HFFc6 (cell line): Measurements from ENCODE around the gene UGT1A1. TPM values are rescaled to one million over a fixed set of nuclear protein-coding genes. Genes with fewer than 3 reads are reported as not detected.

Experiments used
- DNase-seq: peaks from one replicate; pipeline ENCODE4 v3.0.0-alpha.2; 2018
- H3K27ac Mint-ChIP-seq: 2 replicates; pipeline ENCODE4 v1.8.0; 2020; ENCODE audit warnings: mild to moderate bottlenecking, mixed read lengths
- H3K27me3 Mint-ChIP-seq: 2 replicates; pipeline ENCODE4 v1.8.0; 2021; ENCODE audit warnings: mild to moderate bottlenecking, moderate library complexity, mixed read lengths; ENCODE audit not compliant: insufficient read depth
- H3K36me3 Mint-ChIP-seq: 2 replicates; pipeline ENCODE4 v1.8.0; 2021; ENCODE audit warnings: low read depth, mixed read lengths
- H3K4me1 Mint-ChIP-seq: 2 replicates; pipeline ENCODE4 v1.8.0; 2020; ENCODE audit warnings: low read depth, mixed read lengths
- H3K4me3 Mint-ChIP-seq: 2 replicates; pipeline ENCODE4 v1.8.0; 2020; ENCODE audit warnings: mild to moderate bottlenecking, moderate library complexity, mixed read lengths
- H3K9me3 Mint-ChIP-seq: 2 replicates; pipeline ENCODE4 v1.8.0; 2020; ENCODE audit warnings: mild to moderate bottlenecking, mixed read lengths
- CTCF ChIP-seq: fragments of 200-600 bp; sonication (generic); IDR thresholded peaks from 2 replicates; pipeline ENCODE4 v1.5.0; 2021; ENCODE audit warnings: antibody characterized with exemption, mild to moderate bottlenecking
- total RNA-seq, 6 experiments: library from RNA; stranded (reverse); fragmentation: NEBNext Ultra II Directional; extraction: Animal tissue kit (Norgen Biotek cat#: 25700); gene quantifications; 2 replicates in 1 of 6; 3 replicates in 5 of 6; pipeline ENCODE4 v1.2.3, GENCODE V29; 2021

UGT1A1 gene
- total RNA-seq, 6 experiments from 2014 or later: not detected

- Mint-ChIP-seq H3K4me1 (no peaks in the 10 kb centered on the region), H3K36me3 (no peaks in the 10 kb centered on the region; the same call in 1 of the 2 replicates), H3K4me3 (no peak overlapping the region), H3K9me3 (peaks cover 3% of the 10 kb centered on the region; the same call in 1 of the 2 replicates), H3K27me3 (peaks cover 9% of the 10 kb centered on the region), H3K27ac (no peak overlapping the region)
- TF ChIP-seq CTCF: no peak
- DNase-seq: no peak
Observed at GRCh38 chr2:233799716-233800115, 39.6 kb downstream of the UGT1A1 start.

GRCh38 chr2:233800208-233800607, 40.1 kb downstream of the UGT1A1 start:
- Mint-ChIP-seq H3K4me1 (no peaks in the 10 kb centered on the region), H3K4me3 (no peak overlapping the region), H3K36me3 (no peaks in the 10 kb centered on the region)

GRCh38 chr2:233801357-233802131, 41.5 kb downstream of the UGT1A1 start:
- H3K27ac Mint-ChIP-seq: no peak overlapping the region
- H3K27me3 Mint-ChIP-seq: peaks cover 13% of the 10 kb centered on the region
- no peaks in the 10 kb centered on the region for H3K36me3 Mint-ChIP-seq
- no peak for TF ChIP-seq CTCF
- no peaks in the 10 kb centered on the region; the same call in 1 of the 2 replicates for H3K9me3 Mint-ChIP-seq
- DNase-seq: no peak
- H3K4me3 Mint-ChIP-seq: no peak overlapping the region
- H3K4me1 Mint-ChIP-seq: no peaks in the 10 kb centered on the region

More at GRCh38 chr2:233800208-233800607, 40.1 kb downstream of the UGT1A1 start:
- Mint-ChIP-seq H3K27me3 (peaks cover 13% of the 10 kb centered on the region), H3K27ac (no peak overlapping the region), H3K9me3 (no peaks in the 10 kb centered on the region; the same call in 1 of the 2 replicates)
- no peak for TF ChIP-seq CTCF
- DNase-seq: no peak

- Mint-ChIP-seq H3K4me3 (no peak overlapping the region), H3K27ac (no peak overlapping the region), H3K4me1 (no peaks in the 10 kb centered on the region), H3K36me3 (no peaks in the 10 kb centered on the region), H3K9me3 (no peaks in the 10 kb centered on the region; the same call in 1 of the 2 replicates), H3K27me3 (peaks cover 13% of the 10 kb centered on the region)
- TF ChIP-seq CTCF: no peak
- DNase-seq: no peak
Observed at GRCh38 chr2:233802132-233802815, 42.2 kb downstream of the UGT1A1 start.

- no peak overlapping the region for H3K4me3 Mint-ChIP-seq
- no peak overlapping the region for H3K27ac Mint-ChIP-seq
- TF ChIP-seq CTCF: no peak
- no peaks in the 10 kb centered on the region for H3K36me3 Mint-ChIP-seq
- peaks cover 13% of the 10 kb centered on the region for H3K27me3 Mint-ChIP-seq
- H3K9me3 Mint-ChIP-seq: no peaks in the 10 kb centered on the region; the same call in 1 of the 2 replicates
- no peaks in the 10 kb centered on the region for H3K4me1 Mint-ChIP-seq
- DNase-seq: no peak
Observed at GRCh38 chr2:233803292-233803911, 43.3 kb downstream of the UGT1A1 start.
